ENCODE measurements around the gene NLGN4Y. TPM values are rescaled to one million over a fixed set of nuclear protein-coding genes. Genes with fewer than 3 reads are reported as not detected.
"Not testable (repeated sequence)": the region's sequence is repeated elsewhere in the genome, so short reads cannot be mapped to it uniquely, and the experiment has no call there.

NLGN4Y gene
- total RNA-seq, 1 donor from 2014 or later: not detected

DNA sequence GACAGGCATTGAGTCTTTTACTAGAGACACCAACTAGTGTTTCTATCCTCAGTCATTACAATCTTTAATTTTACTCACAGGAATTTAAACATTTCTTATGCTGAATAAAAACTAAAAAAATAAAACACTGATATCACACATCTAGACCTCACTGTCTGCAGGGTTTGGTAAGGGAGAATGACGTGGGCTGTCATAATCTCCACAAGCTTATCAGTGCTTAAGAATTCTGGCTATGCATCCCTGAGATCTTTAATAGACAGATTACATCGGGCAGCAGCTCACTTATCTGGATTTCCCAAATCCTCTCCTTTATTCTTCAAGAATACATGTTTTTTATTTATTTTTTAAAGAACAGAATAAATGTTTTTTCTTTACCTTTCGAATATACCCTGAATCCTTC is 313.1 kb downstream of the NLGN4Y start:
- DNase-seq: no peak

DNA sequence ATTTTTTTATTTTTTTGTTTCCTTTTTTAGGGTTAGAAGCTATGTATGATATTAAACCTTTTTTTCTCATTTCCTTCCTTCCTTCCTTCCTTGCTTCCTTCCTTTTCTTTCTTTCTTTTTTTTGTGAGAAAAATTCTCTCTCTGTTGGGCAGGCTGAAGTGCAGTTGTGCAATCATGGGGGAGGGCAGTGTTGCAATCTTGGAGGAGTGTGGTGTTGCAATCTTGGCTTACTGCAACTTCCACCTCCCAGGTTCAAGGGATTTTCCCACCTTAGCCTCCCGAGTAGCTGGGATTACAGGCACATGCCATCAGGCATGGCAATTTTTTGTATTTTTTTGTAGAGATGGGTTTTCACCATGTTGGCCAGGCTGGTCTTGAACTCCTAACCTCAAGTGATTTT is 326.4 kb downstream of the NLGN4Y start:
- no peak for DNase-seq

DNA sequence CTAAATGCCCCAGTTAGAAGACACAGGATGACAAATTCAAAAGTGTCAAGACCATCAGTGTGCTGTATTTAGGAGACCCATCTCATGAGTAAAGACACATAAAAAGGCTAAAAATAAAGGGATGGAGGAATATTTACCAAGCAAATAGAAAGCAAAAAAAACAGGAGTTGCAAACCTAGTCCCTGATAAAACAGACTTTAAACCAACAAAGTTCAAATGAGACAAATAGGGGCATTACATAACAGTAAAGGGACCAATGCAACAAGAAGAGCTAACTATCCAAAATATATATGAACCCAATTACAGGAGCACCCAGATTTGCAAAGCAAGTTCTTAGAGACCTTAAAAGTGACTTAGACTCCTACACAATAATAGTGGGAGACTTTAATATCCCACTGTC is 336.1 kb downstream of the NLGN4Y start:
- no peak for DNase-seq

DNA sequence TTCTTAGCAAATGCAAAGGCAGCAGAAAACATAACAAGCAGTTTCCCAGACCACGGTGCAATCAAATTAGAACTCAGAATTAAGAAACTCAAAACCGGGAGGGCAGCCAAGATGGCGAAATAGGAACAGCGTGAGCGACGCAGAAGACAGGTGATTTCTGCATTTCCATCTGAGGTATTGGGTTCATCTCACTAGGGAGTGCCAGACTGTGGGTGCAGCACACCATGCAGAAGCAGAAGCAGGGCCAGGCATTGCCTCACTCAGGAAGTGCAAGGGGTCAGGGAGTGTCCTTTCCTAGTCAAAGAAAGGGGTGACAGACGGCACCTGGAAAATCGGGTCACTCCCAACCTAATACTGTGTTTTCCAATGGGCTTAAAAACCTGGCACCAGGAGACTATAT is 336.7 kb downstream of the NLGN4Y start:
- DNase-seq: not testable (repeated sequence)

DNA sequence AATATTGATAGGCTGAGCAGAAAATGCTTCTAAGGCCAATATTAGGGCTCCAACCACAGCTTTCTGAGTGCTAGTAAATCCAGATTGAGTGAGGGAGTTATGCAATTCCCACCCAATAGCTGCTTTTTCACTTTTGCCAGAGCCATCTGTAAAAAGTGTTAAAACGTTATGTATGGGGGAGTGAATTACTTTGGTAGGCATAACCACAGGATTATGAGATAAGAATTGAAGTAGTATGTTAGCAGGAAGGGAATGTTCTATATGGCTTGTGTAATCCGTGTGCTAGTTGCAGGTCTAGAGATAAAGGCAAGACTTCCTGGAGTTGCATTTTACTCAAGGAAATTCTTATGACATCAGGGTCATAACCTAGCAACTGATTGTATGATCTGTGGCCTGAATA is 347.6 kb downstream of the NLGN4Y start:
- no peak for DNase-seq

Measured in dermis blood vessel endothelial cell (primary cell).